ENCODE data around the gene CACNA1C.
"Not testable (repeated sequence)": the region's sequence is repeated elsewhere in the genome, so short reads cannot be mapped to it uniquely, and the experiment has no call there.

Gene CACNA1C

DNA sequence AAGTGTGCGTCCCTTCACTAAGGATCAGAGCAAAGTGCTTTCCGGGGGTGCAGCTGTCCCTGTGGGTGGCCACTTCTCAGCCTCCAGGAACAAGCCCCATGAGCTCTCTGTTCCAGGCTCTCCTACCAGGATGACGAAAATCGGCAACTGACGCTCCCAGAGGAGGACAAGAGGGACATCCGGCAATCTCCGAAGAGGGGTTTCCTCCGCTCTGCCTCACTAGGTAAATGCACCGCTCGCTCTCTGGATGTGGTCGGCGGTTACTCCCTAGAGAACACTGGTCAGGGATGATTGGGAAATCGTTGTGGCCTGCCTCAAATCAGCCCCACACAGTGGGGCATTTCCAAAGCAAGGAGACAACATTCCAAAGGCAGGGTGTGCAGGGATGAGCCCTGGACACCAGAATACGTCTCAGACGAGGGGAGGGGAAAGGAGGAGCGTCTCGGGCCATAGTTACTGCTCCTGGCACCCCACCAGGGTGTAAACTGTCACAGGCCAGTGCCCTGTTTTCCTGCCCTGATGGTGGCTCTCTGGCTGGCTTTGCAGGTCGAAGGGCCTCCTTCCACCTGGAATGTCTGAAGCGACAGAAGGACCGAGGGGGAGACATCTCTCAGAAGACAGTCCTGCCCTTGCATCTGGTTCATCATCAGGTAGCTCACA is 633.0 kb downstream of the CACNA1C start:
- not testable (repeated sequence) for DNase-seq

DNA sequence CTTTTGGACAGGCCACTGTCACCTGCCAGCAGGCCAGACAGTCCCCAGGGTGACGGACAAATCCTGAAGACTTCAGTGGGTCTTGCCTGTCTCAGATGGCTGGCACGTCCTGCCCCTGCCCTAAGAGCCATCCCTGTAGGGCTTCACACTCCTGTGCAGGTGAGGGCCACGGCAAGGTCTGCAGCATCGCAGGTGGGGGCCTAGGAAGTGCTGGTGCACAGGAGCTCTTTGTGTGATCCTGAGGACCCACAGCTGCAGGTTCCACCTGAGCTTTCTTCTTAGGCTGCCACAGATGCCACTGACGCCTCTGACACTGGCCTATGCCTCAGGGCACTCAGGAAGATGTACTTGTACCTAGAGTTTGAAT is 633.5 kb downstream of the CACNA1C start:
- no peak for DNase-seq

DNA sequence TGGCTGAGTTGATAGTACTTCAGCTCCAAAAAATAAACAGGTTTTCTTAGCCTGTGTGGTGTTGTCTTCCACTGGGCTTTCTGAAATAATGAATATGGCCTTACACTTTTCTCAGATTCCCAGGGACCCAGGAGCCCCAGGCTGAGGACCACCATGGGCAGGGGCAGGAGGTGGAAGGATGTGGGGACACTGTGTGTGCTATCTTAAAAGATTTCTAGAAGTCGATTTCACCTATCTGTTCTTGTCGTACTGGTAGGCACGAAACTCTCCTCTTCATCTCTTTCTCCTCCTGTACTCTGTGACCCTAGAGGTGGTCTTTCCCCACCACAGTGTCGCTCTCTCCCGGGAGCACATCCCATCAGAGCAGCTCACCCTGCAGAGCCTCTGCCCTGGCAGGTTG is 634.3 kb downstream of the CACNA1C start:
- no peak for DNase-seq

DNA sequence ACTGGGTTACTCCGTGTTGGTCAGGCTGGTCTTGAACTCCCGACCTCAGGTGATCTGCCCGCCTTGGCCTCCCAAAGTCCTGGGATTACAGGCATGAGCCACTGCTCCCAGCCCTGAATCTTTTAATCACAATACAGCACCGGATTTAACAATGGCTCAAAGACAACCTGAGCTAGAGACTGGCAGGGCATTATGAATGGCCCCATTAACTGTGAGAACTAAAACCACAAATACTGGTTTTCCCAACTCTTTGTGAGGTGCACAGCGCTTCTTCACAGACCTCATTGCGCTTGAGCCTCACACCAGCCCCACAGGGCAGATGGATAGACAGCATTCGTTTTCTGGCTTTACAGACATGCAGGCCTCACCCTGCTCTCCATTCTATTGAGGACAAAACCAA is 634.9 kb downstream of the CACNA1C start:
- DNase-seq = no peak

DNA sequence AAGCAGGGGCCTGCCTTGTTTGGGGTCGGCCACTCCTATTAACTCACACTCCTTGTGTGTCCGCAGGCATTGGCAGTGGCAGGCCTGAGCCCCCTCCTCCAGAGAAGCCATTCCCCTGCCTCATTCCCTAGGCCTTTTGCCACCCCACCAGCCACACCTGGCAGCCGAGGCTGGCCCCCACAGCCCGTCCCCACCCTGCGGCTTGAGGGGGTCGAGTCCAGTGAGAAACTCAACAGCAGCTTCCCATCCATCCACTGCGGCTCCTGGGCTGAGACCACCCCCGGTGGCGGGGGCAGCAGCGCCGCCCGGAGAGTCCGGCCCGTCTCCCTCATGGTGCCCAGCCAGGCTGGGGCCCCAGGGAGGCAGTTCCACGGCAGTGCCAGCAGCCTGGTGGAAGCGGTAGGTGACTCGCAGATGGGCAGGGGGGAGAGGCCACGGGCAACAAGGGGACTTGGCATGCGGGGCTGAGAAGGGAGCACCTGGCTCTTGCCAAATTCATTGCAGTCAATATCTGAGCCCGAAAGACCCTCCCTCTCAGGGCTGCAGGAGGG is 635.7 kb downstream of the CACNA1C start:
- no peak for DNase-seq

DNA sequence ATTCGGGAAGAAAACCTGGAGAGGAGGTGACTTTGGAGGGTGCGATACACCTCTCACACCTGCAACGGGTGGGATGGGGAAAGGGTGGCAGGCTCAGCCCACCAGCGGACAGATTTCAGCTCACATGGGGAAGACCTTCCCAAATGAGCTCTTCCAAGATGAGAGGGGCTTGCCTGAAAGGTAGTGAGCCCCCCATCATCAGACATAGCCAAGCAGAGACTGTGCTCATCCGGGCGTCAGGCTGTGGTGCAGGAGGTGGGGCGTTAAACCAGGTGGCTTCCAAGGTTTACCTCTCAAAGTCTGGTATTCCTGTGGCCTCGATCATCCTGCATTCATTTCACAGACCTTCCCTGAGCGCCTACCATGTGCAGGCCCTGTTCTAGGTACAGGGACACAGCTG is 636.6 kb downstream of the CACNA1C start:
- no peak for DNase-seq

DNA sequence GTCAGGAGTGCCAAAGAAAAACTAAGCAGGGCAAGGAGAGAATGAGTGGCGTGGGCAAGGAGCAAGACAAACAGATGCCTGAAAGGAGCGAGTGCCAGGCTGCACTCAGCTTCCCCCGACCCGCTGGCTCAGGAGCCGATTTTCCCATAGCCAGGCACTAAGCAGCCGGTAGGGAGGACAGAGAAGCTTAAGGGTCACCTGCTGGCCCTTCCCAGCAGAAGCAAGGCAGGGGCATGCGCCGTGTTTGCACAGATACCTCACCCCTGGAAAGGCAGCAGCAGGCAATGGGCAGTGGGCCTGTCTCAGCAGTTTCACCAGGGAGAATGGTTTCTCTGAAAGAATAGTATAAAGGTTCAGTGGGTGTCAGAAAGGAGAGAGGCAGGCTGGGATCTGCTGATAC is 637.1 kb downstream of the CACNA1C start:
- no peak for DNase-seq

DNA sequence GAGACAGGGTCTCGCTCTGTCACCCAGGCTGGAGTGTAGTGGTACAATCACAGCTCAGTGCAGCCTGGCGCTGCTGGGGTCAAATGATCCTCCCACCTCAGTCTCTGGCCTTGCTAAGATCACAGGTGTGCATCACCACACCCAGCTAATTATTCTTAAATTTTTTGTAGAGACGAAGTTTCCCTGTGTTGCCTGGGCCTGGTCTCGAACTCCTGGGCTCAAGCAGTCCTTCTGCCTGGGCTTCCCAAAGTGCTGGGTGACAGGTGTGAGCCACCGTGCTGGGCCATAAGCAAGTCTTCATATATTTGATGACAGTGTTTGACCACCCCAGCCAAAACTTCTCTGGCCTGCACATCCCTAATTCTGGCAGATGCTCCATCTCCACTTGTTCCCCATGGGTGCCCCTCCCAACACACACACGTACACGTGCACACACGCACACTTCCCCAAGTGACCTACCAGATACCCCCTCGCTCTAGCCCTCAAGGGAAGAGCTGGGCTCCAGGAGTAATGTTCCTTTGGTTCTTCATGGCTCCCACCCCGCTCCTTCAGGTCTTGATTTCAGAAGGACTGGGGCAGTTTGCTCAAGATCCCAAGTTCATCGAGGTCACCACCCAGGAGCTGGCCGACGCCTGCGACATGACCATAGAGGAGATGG is 637.7 kb downstream of the CACNA1C start:
- no peak for DNase-seq

DNA sequence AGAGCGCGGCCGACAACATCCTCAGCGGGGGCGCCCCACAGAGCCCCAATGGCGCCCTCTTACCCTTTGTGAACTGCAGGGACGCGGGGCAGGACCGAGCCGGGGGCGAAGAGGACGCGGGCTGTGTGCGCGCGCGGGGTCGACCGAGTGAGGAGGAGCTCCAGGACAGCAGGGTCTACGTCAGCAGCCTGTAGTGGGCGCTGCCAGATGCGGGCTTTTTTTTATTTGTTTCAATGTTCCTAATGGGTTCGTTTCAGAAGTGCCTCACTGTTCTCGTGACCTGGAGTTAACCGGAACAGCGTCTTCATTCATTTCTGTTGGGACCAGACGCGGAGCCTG is 638.2 kb downstream of the CACNA1C start:
- peak; percentile 78 for DNase-seq

DNA sequence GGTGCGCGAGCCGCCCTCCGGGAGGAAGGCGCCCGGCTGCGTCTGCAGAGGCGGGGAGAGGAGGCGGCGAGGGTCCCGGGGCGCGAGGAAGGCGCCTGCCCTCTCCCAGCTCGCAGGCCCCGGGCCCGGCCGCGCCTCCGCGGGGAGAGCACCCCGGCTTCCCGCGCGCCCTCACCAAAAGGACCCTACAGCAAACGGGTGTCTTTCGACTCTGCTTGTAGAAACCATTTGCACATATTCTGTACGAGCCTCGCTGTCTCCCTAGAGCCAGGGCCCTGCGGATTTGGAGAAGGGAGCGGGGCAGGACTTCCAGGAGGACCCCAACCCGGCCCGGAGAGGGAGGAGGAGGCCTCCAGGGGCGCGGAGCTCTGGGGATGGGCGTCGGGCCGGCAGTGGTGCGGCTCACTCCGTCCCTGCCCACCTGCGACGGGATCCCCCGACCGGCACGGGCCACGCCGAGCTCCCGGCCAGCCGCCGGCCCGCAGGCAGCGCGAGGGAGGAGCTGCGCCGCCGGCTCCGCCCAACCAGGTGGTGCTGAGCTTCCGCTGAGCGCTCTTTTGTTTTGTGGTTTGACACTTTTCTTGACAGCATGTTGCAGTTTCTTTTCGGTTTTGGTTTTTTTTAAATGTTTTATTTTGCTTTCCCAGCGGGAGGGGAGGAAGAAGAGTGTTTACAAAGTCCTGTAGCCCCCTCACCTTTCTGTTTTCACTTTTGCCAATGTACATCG is 638.7 kb downstream of the CACNA1C start:
- DNase-seq = peak; percentile 65

DNA sequence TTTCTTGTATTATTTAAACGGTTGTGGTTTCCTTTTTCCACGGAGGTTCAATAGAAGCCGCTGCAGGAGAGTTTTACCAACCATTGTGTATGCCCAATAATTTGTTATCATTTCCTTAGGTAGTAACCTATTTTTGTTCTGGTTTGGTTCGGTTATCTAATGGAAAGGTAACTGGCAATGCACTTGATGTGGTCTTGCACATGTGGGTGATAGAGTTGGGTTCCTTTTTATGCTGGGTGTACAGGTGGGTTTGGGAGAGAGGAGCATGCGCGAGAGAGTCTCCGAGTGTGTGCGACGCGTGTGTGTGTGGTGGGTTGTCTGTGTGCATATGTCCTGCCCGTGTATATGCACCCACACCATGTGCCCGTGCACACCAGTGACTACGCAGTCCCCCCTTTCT is 639.3 kb downstream of the CACNA1C start:
- no peak for DNase-seq

DNA sequence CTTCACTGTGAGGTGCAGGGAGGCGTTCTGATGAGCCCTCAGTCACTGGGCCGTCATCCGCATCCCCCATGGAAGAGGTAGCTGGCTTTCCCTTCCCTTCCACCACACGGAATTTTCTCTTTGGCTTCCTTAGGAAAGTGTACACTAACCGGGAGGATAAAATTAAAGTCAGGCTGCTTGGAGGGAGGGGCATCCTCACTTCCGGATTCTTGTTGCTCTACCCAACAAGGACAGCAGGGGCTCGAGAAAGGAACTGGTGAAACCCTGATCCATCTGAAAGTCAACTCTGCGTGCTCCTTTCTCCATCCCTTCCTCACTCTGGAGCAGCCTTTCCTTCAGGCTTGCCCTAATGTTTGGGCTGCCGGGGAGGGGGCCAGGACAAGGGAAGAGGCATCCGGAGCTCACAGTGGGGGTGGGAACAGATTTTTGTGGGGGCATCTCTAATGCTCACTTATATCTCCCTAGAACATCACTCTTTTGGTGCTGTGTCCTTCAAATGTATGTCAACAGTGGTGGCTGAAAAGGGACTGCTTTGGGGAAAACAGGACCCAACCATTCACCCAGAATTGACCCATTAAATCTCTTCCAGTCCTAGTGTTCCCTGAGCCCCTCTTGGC is 640.6 kb downstream of the CACNA1C start:
- DNase-seq = peak; percentile 11

DNA sequence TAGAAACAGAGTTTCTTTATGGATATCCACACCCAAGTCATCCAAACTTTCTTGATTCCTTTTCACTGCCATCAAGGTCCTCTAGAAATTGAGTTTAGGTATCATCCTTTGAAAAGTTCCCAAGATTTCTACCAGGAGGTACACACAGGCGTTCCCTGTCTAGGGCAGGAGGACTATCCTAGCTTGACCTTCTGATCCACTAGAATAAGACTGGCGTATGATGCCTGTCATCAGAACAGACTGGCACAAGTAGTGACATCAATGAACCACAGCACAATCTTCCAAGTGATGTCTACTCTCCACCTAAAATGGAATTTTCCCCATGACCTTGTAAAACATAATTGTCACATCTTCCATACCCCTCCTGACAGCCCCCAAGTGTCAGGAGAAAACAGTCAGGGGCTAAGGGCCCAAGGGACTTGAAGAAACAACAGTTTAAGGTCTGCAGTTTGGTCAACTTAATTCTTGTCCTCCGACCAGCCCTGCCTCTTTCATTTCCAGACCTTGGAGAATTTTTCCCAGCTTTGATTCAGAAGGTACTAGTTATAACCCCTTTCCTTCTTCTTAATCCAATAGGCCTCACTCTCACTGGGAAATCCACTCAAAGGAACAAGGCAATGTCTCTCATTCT is 641.3 kb downstream of the CACNA1C start:
- DNase-seq = no peak

DNA sequence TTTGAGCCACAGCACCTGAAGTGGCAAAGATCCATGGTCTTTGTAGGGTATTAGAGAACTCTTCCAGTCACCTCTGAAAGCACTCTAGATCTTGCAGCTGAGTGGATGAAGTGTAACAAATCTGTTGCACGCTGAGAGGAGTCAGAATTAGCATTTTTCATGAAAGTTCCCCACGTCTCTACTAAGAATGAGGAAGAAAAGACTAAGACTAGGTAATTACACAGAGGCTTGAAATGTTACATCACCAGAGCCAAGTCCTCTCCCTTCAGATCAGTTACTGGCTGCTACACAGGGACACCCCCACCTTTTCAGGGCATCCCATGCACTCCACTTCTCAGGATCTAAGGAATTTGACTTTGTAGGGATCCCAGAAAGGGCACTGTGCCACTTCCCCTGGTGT is 643.3 kb downstream of the CACNA1C start:
- no peak for DNase-seq

DNA sequence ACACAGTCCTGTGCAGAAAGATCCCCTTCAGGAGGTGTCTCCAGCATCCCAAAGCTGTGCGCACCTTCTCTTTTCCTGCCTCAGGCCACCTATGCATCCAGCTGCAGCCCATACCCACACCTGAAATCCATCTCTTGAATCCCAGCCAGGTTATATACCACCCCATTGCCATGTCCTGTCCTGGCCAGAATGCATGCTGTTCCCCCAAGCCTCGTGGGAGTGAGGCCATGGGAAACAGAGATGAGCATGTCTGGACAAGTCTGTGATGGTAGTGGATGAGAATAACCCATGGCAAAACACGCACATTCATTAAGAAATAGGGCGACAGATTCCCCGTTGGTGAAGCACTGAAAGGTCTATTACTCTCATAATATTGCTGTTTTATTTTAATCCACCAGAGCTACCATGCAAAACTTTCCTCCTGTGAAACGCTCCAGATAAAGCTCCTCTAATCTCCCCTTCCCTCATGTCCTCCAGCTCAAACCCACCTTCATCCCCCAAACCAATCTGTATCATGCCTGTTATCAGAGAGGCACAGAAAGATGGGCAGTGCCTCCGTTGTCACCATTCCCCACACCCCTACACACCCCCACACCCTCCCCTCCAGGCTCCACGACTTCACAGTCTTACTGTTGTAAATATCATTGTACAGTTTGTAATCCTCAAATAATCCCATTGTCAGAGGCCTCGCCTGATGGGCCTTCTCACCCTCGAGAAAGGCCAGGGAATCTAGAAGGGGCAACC is 644.4 kb downstream of the CACNA1C start:
- DNase-seq = no peak

DNA sequence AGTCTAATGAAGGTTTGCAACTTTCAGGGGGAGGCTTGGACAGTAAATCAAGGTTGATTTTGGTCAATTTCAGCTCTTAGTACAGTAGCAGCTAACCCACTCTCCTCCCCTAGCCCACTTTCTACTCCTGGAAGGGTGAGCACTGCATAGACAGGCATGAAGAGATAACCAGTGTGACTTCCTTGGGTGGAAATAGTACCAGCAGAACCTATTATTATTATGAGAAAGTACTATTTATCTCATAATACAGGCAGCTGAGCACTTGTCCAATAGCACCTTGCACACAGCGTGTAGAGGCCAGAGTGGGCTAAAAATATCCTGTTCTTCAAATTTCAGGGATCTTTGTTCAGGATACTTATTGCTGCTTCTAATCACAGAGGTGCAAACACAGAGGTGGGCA is 645.8 kb downstream of the CACNA1C start:
- DNase-seq = no peak

DNA sequence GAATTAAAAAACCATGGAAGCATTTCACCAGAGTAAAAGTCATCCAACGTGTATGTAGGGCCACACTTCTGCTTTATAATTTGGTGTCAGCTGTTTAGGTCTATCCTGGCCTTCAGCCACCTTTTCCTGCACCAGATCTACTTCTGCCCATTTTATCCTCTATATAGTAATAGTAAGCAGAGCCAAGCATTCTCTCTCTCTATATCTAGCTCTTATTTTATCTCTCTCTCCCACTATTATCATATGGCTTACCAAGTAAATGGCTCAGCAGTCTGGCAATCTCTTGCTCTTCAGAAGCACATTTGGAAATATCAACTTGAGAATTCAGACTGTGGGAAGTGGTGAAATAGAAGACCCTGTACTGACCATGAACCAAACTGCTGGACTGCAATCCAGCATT is 657.9 kb downstream of the CACNA1C start:
- no peak for DNase-seq

DNA sequence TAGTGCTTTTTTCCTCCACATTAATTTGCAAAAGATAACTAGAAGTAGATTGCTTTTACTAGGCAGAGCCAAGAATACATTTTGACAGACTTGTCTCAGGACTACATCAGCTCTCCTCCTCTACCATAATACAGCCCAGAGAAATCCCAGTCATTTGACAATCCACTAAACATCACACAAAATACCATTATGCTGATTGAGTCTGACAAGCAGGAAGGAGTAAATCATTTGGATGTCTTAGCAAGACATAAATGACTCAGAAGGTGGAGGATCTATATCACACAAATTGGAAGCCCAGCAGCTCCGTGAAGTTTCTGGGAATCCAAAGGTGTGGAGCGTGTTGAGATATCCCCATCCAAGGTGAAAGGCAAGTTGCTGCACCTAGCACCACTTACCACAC is 666.6 kb downstream of the CACNA1C start:
- no peak for DNase-seq

DNA sequence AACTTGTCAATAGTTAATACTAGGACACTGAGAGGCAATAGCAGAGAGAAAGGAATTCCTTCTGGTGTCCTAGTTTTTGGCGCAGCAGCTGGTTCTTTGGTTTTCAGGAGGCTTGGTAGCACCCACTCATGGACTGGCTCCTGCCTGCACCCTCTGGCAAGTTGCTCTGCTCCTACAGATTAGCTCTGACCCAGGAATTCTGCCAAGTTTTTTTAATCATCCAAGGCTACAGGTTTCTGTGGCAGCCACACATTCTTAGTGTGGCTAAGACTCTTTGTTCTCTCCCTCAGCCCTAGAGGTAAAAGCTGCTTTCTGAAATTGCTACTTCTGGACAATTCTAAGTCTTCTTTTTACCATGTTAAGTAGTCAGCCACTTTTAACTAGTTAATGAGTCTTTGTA is 670.0 kb downstream of the CACNA1C start:
- DNase-seq = no peak

DNA sequence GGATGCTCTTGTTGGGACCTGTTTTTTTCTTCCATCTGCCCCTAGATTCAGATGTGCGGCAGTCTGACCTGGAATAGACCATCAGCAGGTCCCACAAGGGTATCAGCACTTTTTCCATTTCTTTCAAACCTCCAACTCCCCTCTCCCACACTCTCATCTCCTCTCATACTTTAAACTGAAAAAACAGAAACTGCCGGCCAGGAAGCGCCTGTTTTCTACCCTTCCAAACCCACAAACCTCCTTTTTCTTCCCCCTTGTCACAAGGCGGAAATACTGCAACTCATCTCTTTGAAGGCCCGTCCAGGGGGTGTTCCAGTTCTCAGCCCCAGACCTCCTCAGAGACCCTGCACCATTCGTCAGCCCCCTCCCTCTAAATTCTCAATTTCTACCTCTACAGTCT is 679.5 kb downstream of the CACNA1C start:
- no peak for DNase-seq

DNA sequence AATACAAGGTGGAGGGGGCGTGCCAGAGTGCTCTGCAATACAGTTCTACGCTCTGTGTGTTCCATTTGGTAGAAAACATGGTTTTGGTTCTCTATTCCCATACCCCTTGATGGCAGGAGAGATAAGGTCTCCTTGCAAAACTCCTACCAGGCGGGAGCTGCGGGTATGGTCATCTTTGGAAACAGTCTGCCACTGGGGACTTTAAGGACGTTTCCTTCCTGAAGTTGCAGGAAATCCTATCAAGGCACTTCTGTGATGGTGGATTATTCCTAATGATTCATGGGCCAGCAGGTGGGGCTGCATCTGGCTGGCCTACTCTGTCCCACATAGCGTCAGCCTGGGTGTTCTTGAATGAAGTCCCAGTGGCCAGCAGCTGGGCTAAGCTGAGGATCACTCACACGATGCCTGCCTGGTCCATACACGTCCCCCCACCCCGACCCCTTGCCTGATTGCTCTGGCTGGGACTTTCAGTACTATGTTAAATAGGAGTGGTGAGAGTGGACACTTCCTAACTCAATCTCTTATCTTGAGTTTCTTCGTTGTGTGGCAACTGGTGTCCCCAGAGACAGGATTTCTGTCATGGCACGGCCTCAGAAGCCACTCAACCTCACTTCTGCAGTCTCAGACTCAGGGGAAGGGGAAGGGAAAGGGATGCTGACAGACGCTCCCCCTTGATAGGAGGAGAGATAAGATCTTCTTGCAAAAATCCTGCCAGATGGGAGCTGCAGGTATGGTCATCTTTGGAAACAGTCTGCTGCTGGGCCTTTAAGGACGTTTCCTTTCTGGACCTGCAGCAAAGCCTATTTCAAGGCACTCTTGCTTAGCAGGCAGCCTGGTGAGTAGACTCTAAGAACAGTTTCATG is 680.9 kb downstream of the CACNA1C start:
- no peak for DNase-seq

DNA sequence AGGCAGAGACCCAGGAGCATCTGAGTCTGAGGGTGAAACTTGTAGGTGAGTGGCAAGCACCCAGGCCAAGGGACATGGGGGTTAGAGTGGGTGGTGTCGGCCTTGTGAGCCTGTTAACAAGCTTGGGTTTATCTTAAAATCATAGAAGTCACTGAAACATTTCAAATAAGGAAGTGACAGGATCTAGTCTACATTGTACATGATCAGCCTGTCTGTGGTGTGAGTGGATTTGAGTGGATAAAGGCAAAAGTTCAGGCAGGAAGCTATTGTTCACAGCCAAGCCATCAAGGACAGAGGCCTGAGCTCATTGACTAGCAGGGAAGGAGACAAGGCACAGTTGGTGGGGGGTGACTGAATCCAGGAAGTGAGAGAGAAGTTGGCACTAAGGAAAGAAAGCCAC is 682.6 kb downstream of the CACNA1C start:
- no peak for DNase-seq
